K562 (cell line): Measurements from ENCODE around the gene ANKRD23. TPM values are rescaled to one million over a fixed set of nuclear protein-coding genes. Genes with fewer than 3 reads are reported as not detected.
A peak's percentile ranks its signal among the peaks of the same experiment; 100 is the strongest.

Experiments used
- CXXC5 ChIP-seq: fragments of 250-450 bp; sonication (Bioruptor Pico); IDR thresholded peaks from 2 replicates; pipeline ENCODE4 v1.8.0; 2022; ENCODE audit warnings: inconsistent platforms, mild to moderate bottlenecking, moderate library complexity
- EGR1 ChIP-seq: fragments of 450-650 bp; conservative IDR thresholded peaks from 2 replicates; pipeline ENCODE4 v1.6.1; 2017; ENCODE audit warnings: mild to moderate bottlenecking
- ERF ChIP-seq: fragments of 450-650 bp; formaldehyde crosslinking; IDR thresholded peaks from 2 replicates; pipeline ENCODE4 v1.4.0; 2020; ENCODE audit warnings: mild to moderate bottlenecking, mixed read lengths
- FIP1L1 ChIP-seq: fragments of 200-400 bp; formaldehyde crosslinking; IDR thresholded peaks from 2 replicates; pipeline ENCODE4 v1.6.1; 2018; ENCODE audit warnings: mild to moderate bottlenecking, low read depth, low read length; ENCODE audit not compliant: poor library complexity, severe bottlenecking
- MIER1 ChIP-seq: fragments of 450-650 bp; IDR thresholded peaks from 2 replicates; pipeline ENCODE4 v1.6.1; 2016; ENCODE audit warnings: antibody characterized with exemption, mild to moderate bottlenecking, low read depth
- NR4A1 ChIP-seq, 2 experiments: fragments of 250-450 bp in 1 of 2; fragments of 450-650 bp in 1 of 2; sonication (Bioruptor Pico) in 1 of 2; IDR thresholded peaks; 2 replicates each; pipeline versions ENCODE4 v1.4.0 to v1.6.1; 2016 to 2020; ENCODE audit warnings: mild to moderate bottlenecking in 2 of 2, missing compliant biosample characterization in 1 of 2, missing genetic modification characterization in 1 of 2, moderate library complexity in 1 of 2
- PPARD ChIP-seq: fragments of 250-450 bp; sonication (Bioruptor Pico); IDR thresholded peaks from 2 replicates; pipeline ENCODE4 v1.8.0; 2022; ENCODE audit warnings: inconsistent platforms, mild to moderate bottlenecking, moderate library complexity
- SMAD4 ChIP-seq: fragments of 250-450 bp; sonication (Bioruptor Pico); conservative IDR thresholded peaks from 2 replicates; pipeline ENCODE4 v1.8.0; 2021; ENCODE audit warnings: inconsistent platforms, mild to moderate bottlenecking, moderate library complexity
- SMC3 ChIP-seq: conservative IDR thresholded peaks from 2 replicates; pipeline ENCODE4 v1.6.1; 2011; ENCODE audit warnings: low read depth, low read length, improper control_type of control experiment; ENCODE audit not compliant: insufficient read depth
- TEAD4 ChIP-seq, 2 experiments: sonication (generic) in 1 of 2; formaldehyde crosslinking in 1 of 2; IDR thresholded peaks; 2 replicates each; pipeline versions ENCODE4 v1.6.1 to v1.8.0; 2012 to 2022; ENCODE audit warnings: borderline replicate concordance in 1 of 2, inconsistent platforms in 1 of 2, low read length in 1 of 2, mild to moderate bottlenecking in 1 of 2, missing genetic modification reagents in 1 of 2
- TRIM24 ChIP-seq, 2 experiments: fragments of 450-650 bp; IDR thresholded peaks; 2 replicates each; pipeline ENCODE4 v1.6.1; 2016
- ZNF184 ChIP-seq: sonication (generic); formaldehyde crosslinking; IDR thresholded peaks from 2 replicates; pipeline ENCODE4 v1.5.0; 2020; ENCODE audit warnings: missing genetic modification reagents
- polyA plus RNA-seq, 8 experiments: library from polyadenylated mRNA; depleted of rRNA in 4 of 8; stranded (reverse) in 5 of 8; unstranded in 3 of 8; fragments of >200 nt; fragmentation: Nextera tagmentation in 2 of 8; fragmentation: Illumina TruSeq in 1 of 8; extraction: Ambion mirVana in 2 of 8; extraction: Trizol in 1 of 8; gene quantifications; 2 replicates each; pipeline versions ENCODE4 v1.2.1 to v1.2.3, GENCODE V29; 2011 to 2014; ENCODE audit warnings: inconsistent platforms in 1 of 8, missing spikeins in 1 of 8
- total RNA-seq, 7 experiments: library from RNA; depleted of rRNA in 6 of 7; stranded (reverse); fragments of >200 nt in 6 of 7; fragmentation: Illumina TruSeq in 2 of 7; extraction: Trizol in 2 of 7; gene quantifications; 2 replicates each; pipeline versions ENCODE4 v1.2.1 to v1.2.3, GENCODE V29; 2011 to 2021; ENCODE audit warnings: low replicate concordance in 1 of 7
- TF ChIP-seq, protein P1 (sequence below), 2 experiments: fragments of 450-650 bp; formaldehyde crosslinking in 1 of 2; IDR thresholded peaks; 2 replicates each; pipeline versions ENCODE4 v1.4.0 to v1.6.1; 2014 to 2020; ENCODE audit warnings: mild to moderate bottlenecking in 2 of 2, borderline replicate concordance in 1 of 2, low read depth in 1 of 2
- TF ChIP-seq, protein P2 (sequence below): fragments of 450-650 bp; IDR thresholded peaks from 2 replicates; pipeline ENCODE4 v1.6.1; 2016; ENCODE audit warnings: antibody characterized with exemption
- TF ChIP-seq, protein P3 (sequence below), 2 experiments: IDR thresholded peaks; 2 replicates each; pipeline ENCODE4 v1.6.1; 2011; ENCODE audit warnings: borderline replicate concordance in 1 of 2, control low read depth in 1 of 2, low read depth in 1 of 2, low read length in 1 of 2, mild to moderate bottlenecking in 1 of 2, mixed read lengths in 1 of 2, moderate library complexity in 1 of 2; ENCODE audit not compliant: insufficient read depth in 1 of 2, insufficient read length in 1 of 2, poor library complexity in 1 of 2, severe bottlenecking in 1 of 2; ENCODE audit errors: extremely low read depth in 1 of 2

The ANKRD23 gene
- total and polyA plus RNA-seq, 9 of the 15 experiments (the other 6 are each of a cell fraction or from before 2014, with no cell fraction given): 0.32 to 4.8 (median 2.8) TPM

DNA sequence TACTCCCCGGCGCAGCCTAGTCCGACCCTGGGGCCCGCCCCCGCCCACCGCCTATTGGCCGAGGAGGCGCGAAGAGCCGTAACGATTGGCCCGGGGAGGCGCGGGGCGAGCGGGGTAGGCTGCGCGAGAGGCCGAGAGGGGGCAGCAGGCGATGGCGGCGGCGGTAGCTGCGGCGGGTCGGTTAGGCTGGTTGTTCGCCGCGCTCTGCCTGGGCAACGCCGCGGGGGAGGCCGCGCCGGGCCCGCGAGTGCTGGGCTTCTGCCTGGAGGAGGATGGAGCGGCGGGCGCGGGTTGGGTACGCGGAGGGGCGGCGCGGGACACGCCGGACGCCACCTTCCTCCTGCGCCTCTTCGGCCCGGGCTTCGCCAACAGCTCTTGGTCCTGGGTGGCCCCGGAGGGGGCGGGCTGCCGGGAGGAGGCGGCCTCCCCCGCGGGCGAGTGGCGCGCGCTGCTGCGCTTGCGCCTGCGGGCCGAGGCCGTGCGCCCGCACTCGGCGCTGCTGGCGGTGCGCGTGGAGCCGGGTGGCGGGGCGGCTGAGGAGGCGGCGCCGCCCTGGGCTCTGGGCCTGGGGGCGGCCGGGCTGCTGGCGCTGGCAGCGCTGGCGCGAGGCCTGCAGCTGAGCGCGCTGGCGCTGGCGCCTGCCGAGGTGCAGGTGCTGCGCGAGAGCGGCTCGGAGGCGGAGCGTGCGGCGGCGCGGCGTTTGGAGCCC is 27.5 kb downstream of the ANKRD23 start, which contains the start of gene CNNM3 (continued):
- TF ChIP-seq, protein P1, sequence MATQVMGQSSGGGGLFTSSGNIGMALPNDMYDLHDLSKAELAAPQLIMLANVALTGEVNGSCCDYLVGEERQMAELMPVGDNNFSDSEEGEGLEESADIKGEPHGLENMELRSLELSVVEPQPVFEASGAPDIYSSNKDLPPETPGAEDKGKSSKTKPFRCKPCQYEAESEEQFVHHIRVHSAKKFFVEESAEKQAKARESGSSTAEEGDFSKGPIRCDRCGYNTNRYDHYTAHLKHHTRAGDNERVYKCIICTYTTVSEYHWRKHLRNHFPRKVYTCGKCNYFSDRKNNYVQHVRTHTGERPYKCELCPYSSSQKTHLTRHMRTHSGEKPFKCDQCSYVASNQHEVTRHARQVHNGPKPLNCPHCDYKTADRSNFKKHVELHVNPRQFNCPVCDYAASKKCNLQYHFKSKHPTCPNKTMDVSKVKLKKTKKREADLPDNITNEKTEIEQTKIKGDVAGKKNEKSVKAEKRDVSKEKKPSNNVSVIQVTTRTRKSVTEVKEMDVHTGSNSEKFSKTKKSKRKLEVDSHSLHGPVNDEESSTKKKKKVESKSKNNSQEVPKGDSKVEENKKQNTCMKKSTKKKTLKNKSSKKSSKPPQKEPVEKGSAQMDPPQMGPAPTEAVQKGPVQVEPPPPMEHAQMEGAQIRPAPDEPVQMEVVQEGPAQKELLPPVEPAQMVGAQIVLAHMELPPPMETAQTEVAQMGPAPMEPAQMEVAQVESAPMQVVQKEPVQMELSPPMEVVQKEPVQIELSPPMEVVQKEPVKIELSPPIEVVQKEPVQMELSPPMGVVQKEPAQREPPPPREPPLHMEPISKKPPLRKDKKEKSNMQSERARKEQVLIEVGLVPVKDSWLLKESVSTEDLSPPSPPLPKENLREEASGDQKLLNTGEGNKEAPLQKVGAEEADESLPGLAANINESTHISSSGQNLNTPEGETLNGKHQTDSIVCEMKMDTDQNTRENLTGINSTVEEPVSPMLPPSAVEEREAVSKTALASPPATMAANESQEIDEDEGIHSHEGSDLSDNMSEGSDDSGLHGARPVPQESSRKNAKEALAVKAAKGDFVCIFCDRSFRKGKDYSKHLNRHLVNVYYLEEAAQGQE (IDR thresholded peaks at IDR 0.05; ENCODE audit: borderline replicate concordance): no peak
- TF ChIP-seq, protein P1 (CRISPR knock-in tag; IDR thresholded peaks at IDR 0.05; ENCODE audit: low read depth): peak; percentile 49; the same call in 1 of the 2 replicates
- TF ChIP-seq, protein P2, sequence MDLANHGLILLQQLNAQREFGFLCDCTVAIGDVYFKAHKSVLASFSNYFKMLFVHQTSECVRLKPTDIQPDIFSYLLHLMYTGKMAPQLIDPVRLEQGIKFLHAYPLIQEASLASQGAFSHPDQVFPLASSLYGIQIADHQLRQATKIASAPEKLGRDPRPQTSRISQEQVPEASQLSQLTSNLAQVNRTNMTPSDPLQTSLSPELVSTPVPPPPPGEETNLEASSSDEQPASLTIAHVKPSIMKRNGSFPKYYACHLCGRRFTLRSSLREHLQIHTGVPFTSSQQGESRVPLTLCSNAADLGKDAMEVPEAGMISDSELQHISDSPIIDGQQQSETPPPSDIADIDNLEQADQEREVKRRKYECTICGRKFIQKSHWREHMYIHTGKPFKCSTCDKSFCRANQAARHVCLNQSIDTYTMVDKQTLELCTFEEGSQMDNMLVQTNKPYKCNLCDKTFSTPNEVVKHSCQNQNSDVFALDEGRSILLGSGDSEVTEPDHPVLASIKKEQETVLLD: no peak
- TF ChIP-seq ERF (CRISPR knock-in tag) (peak; percentile 89; the same call in 1 of the 2 replicates), SMAD4 (peak; percentile 80), FIP1L1 (peak; percentile 76), PPARD (CRISPR knock-in tag) (no peak), TRIM24 (IDR thresholded peaks at IDR 0.05) (no peak), TEAD4 (IDR thresholded peaks at IDR 0.05; ENCODE audit: low read length) (no peak), TEAD4 (CRISPR knock-in tag; IDR thresholded peaks at IDR 0.05; ENCODE audit: borderline replicate concordance) (no peak), MIER1 (no peak), SMC3 (0 out of 2 replicates have a peak, but pooled peaks have one; percentile 17), NR4A1 (CRISPR knock-in tag; IDR thresholded peaks at IDR 0.05) (0 out of 2 replicates have a peak, but pooled peaks have one; percentile 52), NR4A1 (tag; IDR thresholded peaks at IDR 0.05) (no peak), ZNF184 (CRISPR knock-in tag) (no peak), CXXC5 (CRISPR knock-in tag) (peak; percentile 83), EGR1 (peak; percentile 66; the same call in 1 of the 2 replicates)
- TF ChIP-seq, protein P3, sequence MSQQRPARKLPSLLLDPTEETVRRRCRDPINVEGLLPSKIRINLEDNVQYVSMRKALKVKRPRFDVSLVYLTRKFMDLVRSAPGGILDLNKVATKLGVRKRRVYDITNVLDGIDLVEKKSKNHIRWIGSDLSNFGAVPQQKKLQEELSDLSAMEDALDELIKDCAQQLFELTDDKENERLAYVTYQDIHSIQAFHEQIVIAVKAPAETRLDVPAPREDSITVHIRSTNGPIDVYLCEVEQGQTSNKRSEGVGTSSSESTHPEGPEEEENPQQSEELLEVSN (IDR thresholded peaks at IDR 0.05; ENCODE audit: borderline replicate concordance in 1 of 2, extremely low read depth in 1 of 2, insufficient read depth in 1 of 2, insufficient read length in 1 of 2, low read depth in 1 of 2, low read length in 1 of 2, poor library complexity in 1 of 2, severe bottlenecking in 1 of 2): peak; percentile 31 to 78
